Dermis microvascular lymphatic vessel endothelial cell (primary cell): Measurements from ENCODE around the gene CSNK2A3. TPM values are rescaled to one million over a fixed set of nuclear protein-coding genes. Genes with fewer than 3 reads are reported as not detected.
"Not testable (repeated sequence)": the region's sequence is repeated elsewhere in the genome, so short reads cannot be mapped to it uniquely, and the experiment has no call there.

ENCODE experiments used
- DNase-seq, 2 donors: peaks; one replicate each; pipeline versions ENCODE4 v3.0.0 to v3.0.0-alpha.2; 2010; ENCODE audit warnings: low read depth in 2 of 2
- total RNA-seq: library from RNA; depleted of rRNA; stranded (reverse); fragments of >200 nt; gene quantifications from 2 replicates; pipeline ENCODE4 v1.2.1, GENCODE V29; 2014

The CSNK2A3 gene
- total RNA-seq = 2.1 and 3.3 TPM in 2 replicates

GRCh38 chr11:11352878-11353277 is at the start of gene CSNK2A3:
Gene CSNK2A3, minus strand, starts transcription at chr11:11353250. Its CDS starts 131 bp downstream, at chr11:11353119.
- not testable (repeated sequence) for DNase-seq

GRCh38 chr11:11401960-11402535 is 49.0 kb upstream of the CSNK2A3 start:
- DNase-seq = no peak

GRCh38 chr11:11400635-11401232 is 47.7 kb upstream of the CSNK2A3 start:
- DNase-seq = peak in 1 of 2 donors; percentile 19

GRCh38 chr11:11400121-11400520 is 47.1 kb upstream of the CSNK2A3 start:
- no peak for DNase-seq

- DNase-seq = no peak
Observed at GRCh38 chr11:11397781-11398180, 44.7 kb upstream of the CSNK2A3 start.

DNA sequence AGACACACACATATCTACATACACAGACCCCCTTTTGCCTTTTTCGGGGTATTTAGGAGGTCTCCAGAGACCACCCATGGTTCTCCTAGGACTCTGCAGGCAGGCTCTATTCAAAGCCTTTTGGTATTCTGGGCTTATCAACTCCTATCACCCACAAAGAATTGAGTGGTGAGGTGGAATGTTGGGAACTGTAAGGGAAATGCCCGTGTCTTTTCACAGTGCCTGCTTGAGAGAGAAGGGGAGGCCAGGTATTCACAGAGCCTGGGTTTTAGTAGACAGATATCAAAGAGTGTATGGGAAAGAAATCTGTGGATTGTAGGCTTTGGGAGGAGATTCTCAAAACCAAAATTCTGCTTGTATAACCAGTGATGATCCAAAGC is 44.0 kb upstream of the CSNK2A3 start:
- no peak for DNase-seq

- no peak for DNase-seq
Observed at GRCh38 chr11:11396301-11397035, 43.4 kb upstream of the CSNK2A3 start.

- DNase-seq = no peak
Observed at GRCh38 chr11:11395126-11395525, 42.1 kb upstream of the CSNK2A3 start.

- no peak for DNase-seq
Observed at GRCh38 chr11:11394241-11394640, 41.2 kb upstream of the CSNK2A3 start.

GRCh38 chr11:11391796-11392463 is 38.9 kb upstream of the CSNK2A3 start:
- DNase-seq = peak; percentile 21 to 86

- DNase-seq = no peak
Observed at GRCh38 chr11:11391169-11391568, 38.1 kb upstream of the CSNK2A3 start.

DNA sequence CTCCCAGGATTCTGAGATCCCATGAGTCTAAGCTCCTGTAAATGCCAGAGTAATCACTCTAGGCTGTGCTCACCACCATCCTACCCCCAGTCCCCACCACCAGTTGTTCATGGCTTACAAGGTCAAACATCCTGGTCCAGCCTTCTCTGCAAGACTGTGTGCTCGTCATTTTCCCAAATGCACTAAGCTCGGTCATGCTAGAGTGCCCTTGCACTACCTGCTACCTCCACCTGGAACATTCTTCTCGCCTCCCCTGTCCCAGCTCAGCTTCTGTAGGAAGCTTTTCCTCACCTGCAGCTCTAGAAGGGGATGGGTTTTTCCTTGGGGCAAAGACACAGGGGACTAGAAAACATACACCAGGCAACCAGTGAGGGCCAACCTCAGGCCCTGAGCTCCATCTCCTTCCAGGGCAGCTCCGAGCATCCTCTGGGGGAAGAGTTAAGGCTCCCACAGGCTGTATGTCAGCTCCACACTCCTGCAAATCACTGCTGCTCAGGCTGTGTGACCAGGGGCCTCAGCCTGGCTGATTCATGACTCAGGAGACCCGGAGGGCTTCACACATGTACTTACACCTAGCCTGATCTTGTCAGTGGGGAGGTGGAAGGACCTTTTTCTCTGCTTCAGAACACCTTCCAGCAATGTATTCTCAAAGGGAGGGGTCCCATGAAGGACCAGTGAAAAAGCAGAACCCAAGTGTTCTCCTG is 37.2 kb upstream of the CSNK2A3 start:
- no peak for DNase-seq

DNA sequence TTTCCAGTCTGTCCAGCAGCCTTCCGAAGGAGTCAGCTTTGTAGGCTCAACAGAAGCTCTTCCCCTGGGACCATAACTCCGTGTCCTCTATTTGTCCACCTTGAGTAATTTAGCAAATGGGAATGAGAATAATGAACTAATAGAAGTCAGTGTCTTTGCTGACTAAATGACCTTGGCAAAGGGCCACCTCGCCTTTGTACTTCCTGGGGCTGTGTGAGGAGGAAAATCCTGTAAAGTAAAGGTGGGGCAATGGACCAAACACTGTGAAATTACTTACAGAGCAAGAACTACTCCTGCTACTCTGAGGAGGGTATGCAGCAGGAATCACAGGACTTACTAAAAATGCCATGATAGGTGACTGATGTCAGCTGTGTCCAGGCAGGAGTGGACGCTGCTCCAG is 36.2 kb upstream of the CSNK2A3 start:
- DNase-seq = peak in 1 of 2 donors; percentile 15

DNA sequence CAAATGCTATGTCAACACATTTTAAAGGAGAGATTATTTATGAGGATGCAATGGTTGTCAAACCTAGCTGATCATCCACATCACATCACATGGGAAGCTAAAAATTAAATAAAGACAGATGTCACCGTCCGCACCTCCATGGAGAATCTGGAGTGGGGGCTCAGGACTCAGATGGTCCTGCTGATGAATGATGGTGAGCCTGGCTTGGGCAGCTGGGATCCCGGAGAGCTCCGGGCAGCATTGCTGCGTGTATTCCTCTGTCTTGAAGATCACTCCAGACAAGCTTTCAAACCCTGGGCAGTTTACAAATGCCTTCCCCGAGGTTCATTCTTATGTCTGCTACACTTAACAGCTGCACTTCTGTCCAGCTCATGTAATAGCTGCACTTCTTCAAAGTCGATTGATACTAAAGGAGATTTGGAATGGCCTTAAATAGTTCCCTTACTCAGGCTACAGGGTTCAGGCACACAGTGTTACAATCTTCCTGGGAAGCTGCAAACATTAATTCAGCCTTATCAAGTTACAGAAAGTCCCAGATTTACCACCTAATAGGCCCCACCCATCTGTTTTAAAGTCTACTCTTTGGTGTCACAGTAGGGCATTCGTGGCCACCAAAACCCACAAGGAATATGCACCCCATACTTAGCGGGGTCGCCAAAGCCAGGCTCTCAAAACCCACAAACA is 34.7 kb upstream of the CSNK2A3 start:
- no peak for DNase-seq

- no peak for DNase-seq
Observed at GRCh38 chr11:11387207-11387606, 34.2 kb upstream of the CSNK2A3 start.

GRCh38 chr11:11384829-11385228 is 31.8 kb upstream of the CSNK2A3 start:
- no peak for DNase-seq

DNA sequence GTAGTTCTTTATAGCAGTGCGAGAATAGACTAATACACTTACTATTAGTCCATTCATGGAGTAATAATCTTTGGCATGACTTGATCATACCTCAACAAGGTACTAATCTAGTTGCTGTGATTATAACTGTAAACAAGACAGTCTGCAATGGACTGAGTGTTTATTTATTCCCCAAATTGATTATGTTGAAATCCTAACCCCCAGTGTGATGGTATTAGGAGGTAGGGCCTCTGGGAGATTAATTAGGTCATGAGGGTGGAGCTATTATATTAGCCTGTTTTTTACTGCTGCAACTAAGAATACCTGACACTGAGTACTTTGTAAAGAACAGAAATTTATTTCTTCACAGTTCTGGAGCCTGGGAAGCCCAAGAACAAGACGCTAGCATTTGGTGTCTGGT is 30.9 kb upstream of the CSNK2A3 start:
- DNase-seq = no peak

- no peak for DNase-seq
Observed at GRCh38 chr11:11382858-11383532, 29.9 kb upstream of the CSNK2A3 start.

GRCh38 chr11:11381471-11382105 is 28.5 kb upstream of the CSNK2A3 start:
- DNase-seq = peak; percentile 15 to 69

DNA sequence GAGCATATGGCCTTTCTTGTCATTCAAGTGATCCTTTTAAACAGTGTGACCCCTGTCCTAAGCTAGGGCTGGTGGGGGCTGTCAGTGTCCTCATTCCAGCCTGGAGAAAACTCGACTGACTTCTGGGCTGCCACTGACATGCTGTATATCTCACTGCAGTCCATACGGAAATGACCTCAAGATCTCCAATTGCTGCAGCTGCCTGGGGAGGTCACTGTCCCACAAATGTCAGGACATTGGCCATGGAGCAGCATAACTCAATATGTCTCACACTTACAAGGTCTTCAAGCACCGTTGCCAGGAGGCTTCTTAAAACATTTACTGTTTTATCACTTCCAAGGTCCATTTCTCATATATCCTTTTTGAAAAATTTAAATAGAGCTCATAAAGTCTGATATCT is 27.8 kb upstream of the CSNK2A3 start:
- no peak for DNase-seq
